NCI-H2196 treated with DMSO at 0.1 percent for 48 hours (cell line): ENCODE data around the gene POLR2F.

Experiments
- DNase-seq: peaks from one replicate; lab custom pipeline; 2025; ENCODE audit not compliant: unreplicated experiment; lab: John Stamatoyannopoulos, UW

The POLR2F gene

GRCh38 chr22:37999640-38000272, 46.3 kb downstream of the POLR2F start:
- no peak for DNase-seq

DNA sequence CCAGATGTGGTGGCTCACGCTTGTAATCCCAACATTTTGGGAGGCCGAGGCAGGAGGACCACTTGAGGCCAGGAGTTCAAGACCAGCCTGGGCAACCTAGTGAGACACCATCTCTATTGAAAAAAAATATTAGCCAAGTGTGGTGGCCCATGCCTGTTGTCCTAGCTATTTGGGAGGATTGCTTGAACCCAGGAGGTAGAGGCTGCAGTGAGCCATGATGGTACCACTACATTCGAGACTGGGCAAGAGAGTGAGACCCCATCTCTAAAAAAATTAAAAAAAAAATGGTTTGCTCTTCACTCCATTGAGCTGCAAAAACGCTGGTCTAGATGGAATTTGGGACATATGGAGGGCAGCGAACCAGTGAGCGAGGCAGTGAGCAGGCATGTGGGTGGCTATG, 52.4 kb downstream of the POLR2F start:
- no peak for DNase-seq

DNA sequence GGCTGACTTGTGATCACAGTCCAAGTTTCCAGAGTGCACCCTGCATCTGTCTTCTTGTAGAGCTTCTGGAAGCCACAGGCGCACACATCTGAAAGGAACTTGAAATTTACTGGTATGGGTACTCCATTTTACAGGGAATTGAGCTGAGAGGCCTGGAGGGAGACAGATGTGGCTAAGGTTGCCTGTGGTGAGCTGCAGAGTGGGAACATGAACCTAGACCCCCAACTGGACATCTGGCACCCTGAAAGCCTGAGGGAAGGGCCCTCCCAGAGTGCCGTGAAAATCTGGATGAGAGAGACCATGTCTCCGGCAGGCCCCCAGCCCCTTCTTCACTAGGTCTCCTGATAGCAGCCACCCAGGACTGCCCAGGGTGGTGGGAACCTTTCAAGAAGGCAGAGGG, 53.4 kb downstream of the POLR2F start:
- no peak for DNase-seq

DNA sequence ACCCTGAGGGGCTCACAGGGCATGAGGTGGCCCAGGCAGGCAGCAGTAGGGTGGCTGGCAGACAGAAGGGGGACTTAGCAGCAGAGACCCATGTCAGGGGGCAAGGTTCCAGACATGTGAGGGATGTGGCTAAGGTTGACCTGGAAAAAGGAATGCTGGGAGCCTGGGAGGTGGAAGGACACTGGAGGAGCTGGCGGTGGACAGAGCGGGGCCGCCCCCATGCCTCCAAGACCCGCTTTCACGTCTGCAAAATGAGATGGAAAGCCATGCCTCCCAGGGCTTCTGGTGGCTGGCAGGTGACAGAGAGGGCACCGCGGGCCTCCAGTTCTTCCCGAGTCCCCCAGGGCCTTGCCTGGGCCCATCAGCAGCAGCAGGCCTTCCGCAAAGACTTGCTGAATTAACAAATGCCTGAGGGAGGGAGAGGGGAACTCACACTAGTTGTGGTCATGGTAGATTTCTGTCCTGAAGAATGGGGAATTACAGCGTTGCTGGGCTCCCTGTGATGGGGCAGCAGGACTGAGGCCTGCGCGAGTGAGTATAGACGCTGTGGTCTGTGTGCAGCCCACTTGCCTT, 53.9 kb downstream of the POLR2F start:
- DNase-seq = no peak

GRCh38 chr22:38009000-38009806, 55.7 kb downstream of the POLR2F start:
- DNase-seq = no peak

DNA sequence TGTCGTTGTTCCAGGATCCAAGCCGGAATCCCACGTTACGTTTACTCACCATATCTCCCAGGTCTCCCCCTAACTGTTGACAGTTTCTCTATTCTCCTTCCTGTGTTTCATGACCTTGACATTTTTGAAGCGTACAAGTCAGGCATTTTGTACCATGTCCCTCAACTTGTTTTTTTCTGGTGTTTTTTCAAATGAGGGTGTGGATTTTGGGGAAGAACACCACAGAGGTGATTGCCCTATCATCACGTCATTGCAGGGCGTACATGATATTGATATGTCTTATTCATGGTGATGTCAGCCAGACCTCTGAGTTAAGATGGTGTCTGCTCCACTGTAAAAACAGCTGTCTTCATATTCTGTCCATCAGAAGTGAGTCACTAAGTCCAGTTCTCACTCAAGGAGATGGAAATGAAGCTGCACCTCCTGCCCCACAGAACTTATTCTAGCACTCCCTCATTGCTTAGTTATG, 59.1 kb downstream of the POLR2F start:
- no peak for DNase-seq

- no peak for DNase-seq
Measured at GRCh38 chr22:38014083-38014482, 60.6 kb downstream of the POLR2F start.

GRCh38 chr22:38016182-38017151, 63.0 kb downstream of the POLR2F start:
- no peak for DNase-seq

- no peak for DNase-seq
Measured at GRCh38 chr22:38017272-38017920, 63.9 kb downstream of the POLR2F start.

DNA sequence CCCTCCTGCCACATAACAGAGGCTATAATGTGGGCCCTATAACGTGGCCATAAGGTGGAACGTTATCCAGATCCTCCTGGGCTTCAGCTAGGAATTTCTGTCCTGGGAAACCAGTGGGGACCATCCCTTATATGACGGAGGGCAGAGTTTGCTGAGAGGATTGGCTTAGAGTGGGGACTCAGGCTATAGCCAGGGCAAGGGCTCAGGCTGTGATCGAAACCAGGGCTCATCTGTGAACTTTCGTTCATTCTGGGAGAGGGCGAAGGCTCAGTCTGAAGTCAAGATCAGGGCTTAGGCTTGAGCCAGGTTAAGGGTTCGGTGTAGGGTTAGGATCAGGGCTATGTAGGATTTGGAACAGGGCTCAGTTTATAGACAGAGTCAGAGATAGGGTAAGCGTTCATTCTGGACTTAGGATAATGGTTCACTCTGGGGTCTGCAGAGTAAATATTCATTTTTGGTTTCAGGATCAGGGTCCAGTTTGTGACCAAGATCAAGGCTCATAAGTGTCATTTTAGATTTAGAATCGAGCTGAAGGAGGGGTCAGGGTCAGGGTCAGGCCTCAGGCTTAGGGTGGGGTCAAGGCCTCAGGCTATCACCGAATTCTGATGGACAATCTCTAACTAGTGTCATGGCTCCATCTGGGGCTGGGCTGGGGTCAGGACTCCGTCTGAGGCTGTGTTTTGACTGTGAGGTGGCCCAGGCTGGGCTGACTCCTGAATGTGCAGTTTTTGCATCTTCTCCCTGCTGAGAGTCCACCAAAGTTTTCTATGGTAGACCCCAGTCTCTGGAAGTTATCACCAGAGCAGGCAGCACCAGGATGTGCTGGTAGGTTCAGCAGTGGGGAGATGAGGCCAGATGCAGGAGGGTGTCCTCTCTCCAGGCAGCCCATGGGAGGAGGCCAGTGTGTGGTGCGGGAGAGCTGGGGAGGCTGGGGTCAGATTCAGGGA, 64.7 kb downstream of the POLR2F start:
- no peak for DNase-seq
